ENCODE data around the gene CAMK2B.

DNA sequence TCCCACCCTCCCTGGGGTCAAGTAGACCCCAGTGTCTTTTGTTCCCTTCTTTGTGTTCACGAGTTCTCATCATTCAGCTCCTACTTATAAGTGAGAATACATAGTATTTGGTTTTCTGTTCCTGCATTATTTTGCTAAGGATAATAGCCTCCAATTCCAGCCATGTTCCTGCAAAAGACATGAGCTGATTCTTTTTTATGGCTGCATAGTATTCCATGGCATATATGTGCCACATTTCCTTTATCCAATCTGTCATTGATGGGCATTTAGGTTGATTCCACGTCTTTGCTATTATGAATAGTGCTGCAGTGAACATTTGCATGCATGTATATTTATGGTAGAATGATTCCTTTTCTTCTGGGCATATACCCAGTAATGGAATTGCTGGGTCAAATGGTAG is 28.3 kb upstream of the CAMK2B start:
- TF ChIP-seq, protein P1, sequence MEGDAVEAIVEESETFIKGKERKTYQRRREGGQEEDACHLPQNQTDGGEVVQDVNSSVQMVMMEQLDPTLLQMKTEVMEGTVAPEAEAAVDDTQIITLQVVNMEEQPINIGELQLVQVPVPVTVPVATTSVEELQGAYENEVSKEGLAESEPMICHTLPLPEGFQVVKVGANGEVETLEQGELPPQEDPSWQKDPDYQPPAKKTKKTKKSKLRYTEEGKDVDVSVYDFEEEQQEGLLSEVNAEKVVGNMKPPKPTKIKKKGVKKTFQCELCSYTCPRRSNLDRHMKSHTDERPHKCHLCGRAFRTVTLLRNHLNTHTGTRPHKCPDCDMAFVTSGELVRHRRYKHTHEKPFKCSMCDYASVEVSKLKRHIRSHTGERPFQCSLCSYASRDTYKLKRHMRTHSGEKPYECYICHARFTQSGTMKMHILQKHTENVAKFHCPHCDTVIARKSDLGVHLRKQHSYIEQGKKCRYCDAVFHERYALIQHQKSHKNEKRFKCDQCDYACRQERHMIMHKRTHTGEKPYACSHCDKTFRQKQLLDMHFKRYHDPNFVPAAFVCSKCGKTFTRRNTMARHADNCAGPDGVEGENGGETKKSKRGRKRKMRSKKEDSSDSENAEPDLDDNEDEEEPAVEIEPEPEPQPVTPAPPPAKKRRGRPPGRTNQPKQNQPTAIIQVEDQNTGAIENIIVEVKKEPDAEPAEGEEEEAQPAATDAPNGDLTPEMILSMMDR (conservative IDR thresholded peaks at IDR 0.05; ENCODE audit: low read depth, low read length), result no peak
- no peak for TF ChIP-seq EZH2 (IDR thresholded peaks at IDR 0.05; ENCODE audit: borderline replicate concordance, low read depth, low read length, poor library complexity, severe bottlenecking)
